H1 (cell line): ENCODE data around the gene BCAS4.

Experiments used
- EP300 ChIP-seq, 2 experiments: IDR thresholded peaks; 1 replicate in 1 of 2; 2 replicates in 1 of 2; pipeline ENCODE4 v1.6.1; 2011 to 2012; ENCODE audit warnings: low read depth in 2 of 2, low read length in 2 of 2, mild to moderate bottlenecking in 2 of 2, borderline replicate concordance in 1 of 2, inconsistent platforms in 1 of 2, moderate library complexity in 1 of 2
- POLR2A ChIP-seq, 2 experiments: IDR thresholded peaks; 1 replicate in 1 of 2; 2 replicates in 1 of 2; pipeline ENCODE4 v1.6.1; 2011; ENCODE audit warnings: low read depth in 2 of 2, low read length in 2 of 2, mild to moderate bottlenecking in 2 of 2; ENCODE audit errors: control extremely low read depth in 1 of 2
- POLR2AphosphoS5 ChIP-seq: IDR thresholded peaks from 2 replicates; pipeline ENCODE4 v1.6.1; 2011; ENCODE audit warnings: low read depth, low read length
- SP1 ChIP-seq: IDR thresholded peaks from 2 replicates; pipeline ENCODE4 v1.6.1; 2011; ENCODE audit warnings: low read depth, low read length
- TAF1 ChIP-seq: IDR thresholded peaks from 2 replicates; pipeline ENCODE4 v1.6.1; 2011; ENCODE audit warnings: mild to moderate bottlenecking, low read depth, low read length
- TF ChIP-seq, protein P1 (sequence below), 3 experiments: IDR thresholded peaks; 1 replicate in 2 of 3; 2 replicates in 1 of 3; pipeline versions ENCODE4 v1.5.1 to v1.6.1; 2011; ENCODE audit warnings: low read length in 3 of 3, mild to moderate bottlenecking in 3 of 3, inconsistent platforms in 2 of 3, low read depth in 1 of 3, moderate library complexity in 1 of 3; ENCODE audit not compliant: insufficient read depth in 1 of 3; ENCODE audit errors: control extremely low read depth in 1 of 3

DNA sequence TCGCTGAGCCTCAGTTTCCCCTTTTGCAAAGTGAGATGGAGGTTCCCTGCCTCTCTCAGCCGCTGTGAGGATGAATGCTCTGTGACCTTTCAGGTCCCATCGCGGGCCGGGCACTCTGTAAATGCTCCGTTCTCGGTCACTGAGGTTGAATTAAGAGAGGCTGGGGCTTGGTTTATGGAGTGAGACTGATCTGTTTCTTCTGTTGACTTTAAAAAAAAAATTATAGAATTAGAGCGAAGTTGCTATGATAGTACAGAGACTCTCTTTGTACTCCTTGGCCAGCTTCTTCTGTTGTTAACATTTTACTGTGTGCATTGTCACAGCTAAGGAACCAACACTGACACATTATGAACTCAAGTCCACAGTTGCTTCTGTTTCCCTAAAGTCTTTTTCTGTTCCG, 72.0 kb downstream of the BCAS4 start:
- TF ChIP-seq POLR2A (IDR thresholded peaks at IDR 0.05; ENCODE audit: control extremely low read depth in 1 of 2, low read depth in 2 of 2, low read length in 2 of 2) (no peak), EP300 (IDR thresholded peaks at IDR 0.05; ENCODE audit: borderline replicate concordance in 1 of 2, low read depth in 2 of 2, low read length in 2 of 2) (no peak), POLR2AphosphoS5 (no peak), SP1 (no peak), TAF1 (no peak)
- TF ChIP-seq, protein P1, sequence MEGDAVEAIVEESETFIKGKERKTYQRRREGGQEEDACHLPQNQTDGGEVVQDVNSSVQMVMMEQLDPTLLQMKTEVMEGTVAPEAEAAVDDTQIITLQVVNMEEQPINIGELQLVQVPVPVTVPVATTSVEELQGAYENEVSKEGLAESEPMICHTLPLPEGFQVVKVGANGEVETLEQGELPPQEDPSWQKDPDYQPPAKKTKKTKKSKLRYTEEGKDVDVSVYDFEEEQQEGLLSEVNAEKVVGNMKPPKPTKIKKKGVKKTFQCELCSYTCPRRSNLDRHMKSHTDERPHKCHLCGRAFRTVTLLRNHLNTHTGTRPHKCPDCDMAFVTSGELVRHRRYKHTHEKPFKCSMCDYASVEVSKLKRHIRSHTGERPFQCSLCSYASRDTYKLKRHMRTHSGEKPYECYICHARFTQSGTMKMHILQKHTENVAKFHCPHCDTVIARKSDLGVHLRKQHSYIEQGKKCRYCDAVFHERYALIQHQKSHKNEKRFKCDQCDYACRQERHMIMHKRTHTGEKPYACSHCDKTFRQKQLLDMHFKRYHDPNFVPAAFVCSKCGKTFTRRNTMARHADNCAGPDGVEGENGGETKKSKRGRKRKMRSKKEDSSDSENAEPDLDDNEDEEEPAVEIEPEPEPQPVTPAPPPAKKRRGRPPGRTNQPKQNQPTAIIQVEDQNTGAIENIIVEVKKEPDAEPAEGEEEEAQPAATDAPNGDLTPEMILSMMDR (IDR thresholded peaks at IDR 0.05; ENCODE audit: control extremely low read depth in 1 of 3, insufficient read depth in 1 of 3, low read depth in 1 of 3, low read length in 3 of 3): no peak
